HG03135 (cell line): ENCODE data around the gene NOVA2.
A peak's percentile ranks its signal among the peaks of the same experiment; 100 is the strongest.

Source experiments
- ATAC-seq: cut with Tn5 transposase; IDR thresholded peaks from one replicate; pipeline ENCODE4 v1.9.1; 2021; ENCODE audit warnings: mild to moderate bottlenecking, moderate library complexity; ENCODE audit not compliant: unreplicated experiment

Gene NOVA2

DNA sequence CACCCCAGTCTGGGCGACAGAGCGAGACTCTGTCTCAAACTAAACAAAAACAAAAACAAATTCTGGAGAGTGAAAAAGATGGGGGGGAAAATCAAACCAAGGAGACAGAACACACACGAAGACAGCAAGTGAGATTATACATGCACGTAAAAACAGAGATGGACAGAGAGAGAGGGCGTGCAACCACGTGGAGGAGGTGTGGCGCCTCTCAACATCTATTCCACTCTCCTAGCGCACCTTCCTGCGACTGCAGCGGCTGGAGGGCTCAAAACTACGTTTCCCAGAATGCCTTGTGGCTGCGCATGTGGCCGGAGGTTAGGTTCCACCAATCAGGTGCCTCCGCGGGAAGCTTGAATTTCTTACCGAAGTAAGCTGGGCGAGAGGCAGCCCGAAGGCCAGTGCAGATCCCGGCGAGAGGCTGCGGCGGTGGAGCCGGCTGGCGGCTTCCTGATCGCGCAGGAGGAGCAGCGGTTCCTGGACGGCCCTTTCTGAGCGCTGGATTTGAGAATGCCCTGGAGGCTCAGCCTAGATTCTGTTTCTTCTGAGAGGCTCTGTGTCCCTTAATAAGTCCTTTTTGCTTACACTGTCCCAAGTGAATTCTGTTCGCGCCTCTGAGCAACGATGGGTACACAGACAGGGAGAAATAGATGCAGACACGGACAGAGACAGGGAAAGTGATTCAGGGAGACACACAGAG lies 46.0 kb downstream of the NOVA2 start:
- ATAC-seq = peak; percentile 74

DNA sequence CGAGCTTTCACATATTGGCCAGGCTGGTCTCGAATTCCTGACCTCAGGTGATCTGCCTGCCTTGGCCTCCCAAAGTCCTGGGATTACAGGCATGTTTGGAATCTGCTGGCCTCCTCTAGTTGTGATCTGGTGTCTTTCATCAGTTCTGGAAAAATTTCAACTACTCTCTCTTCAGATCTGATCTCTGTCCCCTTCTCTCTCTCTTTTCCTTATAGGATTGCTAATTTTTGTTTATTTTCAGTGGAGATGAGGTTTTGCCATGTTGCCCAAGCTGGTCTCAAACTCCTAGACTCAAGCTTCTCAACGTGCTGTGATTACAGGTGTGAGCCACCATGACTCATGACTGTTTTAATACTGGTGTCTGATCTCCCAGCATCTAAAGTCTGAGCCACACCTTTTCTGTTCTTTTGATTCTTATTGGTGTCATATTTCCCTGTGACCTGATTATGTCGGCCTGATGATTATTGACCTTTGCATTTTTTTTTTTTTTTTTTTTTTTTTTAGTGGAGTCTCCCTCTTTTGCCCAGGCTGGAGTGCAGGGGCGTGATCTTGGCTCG lies 48.7 kb downstream of the NOVA2 start:
- ATAC-seq = no peak

DNA sequence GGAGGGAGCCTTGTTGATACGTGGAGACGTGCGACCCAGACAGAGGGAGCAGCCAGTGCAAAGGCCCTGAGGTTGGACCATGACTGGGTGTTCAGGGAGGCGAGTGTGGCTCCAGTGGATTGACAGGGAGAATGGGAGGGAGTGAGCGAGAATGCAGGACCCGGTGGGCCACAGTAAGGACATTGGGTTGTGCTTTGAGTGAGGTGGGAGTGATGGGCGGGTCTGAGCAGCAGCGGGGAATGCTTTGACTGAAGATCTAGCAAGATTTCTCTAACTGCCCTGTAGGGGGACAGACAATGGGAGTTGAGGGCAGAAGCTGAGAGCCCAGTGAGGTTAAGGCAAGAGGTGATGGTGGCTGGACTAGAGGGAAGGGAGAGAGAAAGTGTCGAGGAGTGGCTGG lies 51.4 kb downstream of the NOVA2 start:
- ATAC-seq = no peak

DNA sequence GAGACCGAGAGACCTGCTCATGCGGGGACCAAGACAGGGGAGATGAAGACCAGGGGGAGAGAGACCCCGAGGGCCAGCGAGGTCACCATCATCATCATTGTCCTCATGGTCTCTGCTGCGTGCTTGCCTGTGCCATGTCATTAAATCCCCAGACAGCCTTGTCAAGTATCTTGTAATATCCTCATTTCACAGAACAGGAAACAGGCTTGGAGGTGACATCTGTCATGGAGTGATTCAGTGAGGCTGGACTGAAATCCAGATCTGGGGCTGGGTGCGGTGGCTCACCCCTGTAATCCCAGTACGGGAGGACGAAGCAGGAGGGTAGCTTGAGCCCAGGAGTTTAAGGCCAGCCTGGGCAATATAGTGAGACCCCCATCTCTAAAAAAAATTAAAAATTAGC lies 53.2 kb downstream of the NOVA2 start:
- ATAC-seq = no peak

DNA sequence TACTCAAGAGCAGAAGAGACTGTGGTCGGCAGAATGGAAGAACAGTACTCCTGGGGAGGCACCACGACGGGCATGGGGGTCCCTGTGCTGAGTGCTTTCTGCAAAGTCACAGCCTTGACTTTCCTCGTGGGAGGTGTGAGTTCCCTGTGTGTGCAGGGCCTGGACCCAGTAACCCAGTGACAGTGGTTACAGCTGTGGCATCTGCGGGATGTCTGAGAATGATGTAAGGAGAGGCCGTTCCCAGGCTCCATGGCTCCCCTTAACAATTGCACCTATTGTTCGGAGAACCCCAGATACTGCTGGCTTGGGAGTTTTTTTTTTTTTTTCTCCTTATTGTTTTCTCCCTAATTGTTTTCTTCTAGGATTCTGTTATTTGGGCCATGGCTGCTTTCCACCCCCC lies 54.0 kb downstream of the NOVA2 start:
- no peak for ATAC-seq

DNA sequence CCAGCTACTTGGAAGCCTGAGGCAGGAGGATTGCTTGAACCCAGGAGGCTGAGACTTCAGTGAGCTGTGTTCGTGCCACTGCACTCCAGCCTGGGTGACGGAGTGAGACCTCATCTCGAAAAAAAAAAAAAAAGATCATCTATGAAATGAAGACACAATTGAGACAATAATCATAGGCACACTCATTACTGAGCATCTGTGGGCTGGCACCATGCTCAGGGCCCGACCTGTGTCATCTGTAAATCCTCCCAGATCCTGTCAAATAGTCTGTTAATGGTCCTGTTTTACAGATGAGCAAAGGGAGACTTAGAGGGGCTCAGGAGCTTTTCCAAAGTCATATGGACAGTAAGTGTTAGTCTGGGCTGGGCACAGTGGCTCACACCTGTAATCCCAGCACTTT lies 54.9 kb downstream of the NOVA2 start:
- no peak for ATAC-seq

DNA sequence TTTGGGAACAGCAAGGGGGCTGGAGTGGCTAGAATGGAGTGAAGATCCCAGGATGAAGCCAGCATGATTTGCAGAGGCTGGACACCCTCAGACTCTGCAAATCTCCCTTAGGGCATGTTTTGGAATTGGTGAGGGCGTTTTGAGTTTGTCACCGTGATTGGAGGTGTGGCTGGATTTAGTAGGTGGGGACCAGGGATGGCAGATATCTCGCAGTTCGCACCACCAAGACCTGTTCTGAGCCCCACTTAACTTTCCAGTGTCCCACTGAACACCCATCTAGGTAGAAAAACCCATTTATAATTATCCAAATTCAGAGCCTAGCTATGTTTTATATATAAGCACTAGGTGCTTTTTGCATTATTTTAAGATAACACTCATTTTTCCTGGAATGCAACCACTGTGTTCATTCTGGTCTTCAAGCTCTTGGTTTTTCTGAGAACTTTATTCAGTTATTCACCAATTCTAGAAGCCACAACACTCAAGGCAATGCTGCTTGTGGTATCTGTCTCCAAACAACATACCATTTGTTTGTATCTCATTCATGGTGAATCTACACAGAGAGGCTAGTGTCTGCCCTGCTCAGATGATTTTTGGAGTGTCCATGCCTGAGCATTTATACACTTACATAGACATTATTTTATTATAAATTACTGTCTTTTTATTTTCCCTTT lies 56.1 kb downstream of the NOVA2 start:
- no peak for ATAC-seq

DNA sequence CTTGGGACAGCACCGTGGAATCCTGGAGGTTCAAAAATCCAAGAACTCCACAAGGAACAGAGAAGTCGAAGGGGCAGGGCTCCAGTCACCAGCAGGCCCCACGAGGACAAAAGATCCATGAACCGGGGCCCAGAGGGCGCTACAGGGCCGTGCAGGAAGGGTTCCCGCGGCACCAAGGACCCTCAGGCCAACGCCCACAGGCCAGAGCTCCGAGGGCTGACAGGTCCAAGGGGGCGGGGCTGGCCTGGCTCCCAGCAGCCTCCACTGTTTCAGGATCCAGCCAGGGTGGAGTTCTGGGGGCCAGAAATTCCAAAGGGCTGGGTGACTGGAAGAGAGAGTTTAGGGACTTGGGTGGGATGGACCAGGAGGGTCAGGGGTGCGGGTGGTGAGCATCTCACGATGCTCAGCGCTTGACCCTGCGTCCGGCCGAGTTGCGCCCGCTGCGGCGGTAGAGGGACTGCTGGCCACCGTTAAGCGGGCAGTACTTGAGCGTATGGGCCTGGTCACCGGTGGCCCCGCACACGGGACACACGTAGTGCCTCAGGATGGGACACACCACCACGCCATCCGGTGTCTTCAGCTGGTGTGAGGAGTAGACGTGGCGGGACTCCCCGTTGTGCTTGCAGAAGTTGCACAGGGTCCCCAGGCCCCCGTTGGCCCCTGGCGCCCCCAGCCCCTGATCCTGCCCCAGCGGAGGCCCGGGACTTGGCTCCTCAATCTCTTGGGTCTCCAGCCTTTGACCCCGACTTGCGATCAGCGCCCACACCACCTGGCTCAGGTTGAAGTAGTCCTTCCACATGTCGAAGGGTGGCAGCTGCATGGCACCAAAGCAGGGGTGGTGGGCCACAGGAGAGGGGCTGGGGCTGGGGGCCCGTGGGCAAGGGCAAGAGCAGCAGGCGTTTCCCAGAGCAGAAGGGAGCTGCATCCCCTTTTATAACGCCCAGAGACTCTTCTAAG lies 59.5 kb downstream of the NOVA2 start, which contains the start of gene NANOS2:
Gene NANOS2, minus strand, starts transcription at position 905 of the 957 bp plus-strand sequence. Its CDS starts 85 bp downstream, at position 820.
- ATAC-seq = no peak

DNA sequence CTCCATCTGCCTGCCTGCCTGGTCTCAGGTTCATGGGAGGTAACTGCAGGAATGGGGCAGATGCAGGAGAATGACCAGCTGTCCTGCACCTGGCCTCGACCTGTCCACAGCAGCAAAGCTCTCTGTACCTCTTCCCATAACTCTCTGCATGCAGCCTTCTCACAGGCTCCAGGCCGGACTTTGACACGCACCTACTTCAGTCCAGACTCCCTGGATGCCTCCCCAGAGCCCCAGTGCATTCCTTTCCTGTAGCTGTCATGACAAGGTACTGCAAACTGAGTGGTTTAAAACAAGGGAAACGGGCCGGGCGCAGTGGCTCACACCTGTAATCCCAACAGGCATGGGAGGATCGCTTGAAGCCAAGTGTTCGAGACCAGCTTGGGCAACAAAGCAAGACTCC lies 62.4 kb downstream of the NOVA2 start:
- ATAC-seq = no peak

DNA sequence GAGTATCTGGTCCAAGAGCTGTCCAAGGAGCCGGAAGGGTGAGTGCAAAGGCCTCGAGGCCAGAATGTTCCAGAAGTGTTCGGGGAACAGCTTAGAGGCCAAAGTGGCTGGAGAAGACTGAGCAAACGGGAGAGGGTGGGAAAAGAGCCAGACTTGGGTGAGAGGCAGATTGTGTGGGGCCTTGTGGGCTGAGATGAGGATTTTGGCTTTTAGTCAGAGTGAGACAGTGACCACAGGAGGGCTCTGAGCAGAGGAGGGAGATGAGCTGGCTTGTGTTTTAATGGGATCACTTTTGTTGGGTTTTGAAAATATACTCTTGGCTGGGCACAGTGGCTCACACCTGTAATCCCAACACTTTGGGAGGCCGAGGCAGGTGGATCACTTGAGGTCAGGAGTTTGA lies 64.7 kb downstream of the NOVA2 start:
- no peak for ATAC-seq

DNA sequence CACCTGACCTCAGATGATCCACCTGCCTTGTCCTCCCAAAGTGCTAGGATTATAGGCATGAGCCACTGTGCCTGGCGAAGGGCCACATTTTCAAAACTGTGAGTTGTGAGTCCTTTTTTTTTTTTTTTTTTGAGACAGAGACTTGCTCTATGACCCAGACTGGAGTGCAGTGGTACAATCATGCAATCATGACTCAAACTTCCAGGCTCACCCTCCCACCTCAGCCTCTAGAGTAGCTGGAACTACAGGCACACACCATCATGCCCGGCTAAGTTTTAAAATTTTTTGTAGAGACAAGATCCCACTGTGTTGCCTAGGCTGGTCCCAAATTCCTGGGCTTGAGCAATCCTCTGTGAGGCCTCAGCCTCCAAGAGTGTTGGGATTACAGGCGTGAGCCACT lies 67.4 kb downstream of the NOVA2 start:
- ATAC-seq = no peak

DNA sequence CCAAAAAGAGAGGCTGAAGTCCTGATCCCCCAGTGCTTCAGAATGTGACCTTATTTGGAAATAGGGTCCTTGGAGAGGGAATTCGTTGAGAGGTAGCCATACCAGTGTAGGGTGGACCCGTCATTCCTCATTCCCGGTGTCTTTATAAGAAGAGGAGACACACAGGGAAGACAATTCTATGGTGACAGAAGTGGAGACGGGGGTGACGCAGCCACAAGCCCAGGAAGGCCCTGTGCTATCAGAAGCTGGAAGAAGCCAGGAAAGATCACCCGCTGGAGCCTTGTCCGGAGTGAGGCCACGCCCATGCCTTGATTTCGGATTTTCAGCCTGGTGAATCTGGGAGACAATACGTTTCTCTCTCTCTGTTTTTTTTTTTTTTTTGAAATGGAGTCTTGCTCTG lies 68.7 kb downstream of the NOVA2 start:
- no peak for ATAC-seq

DNA sequence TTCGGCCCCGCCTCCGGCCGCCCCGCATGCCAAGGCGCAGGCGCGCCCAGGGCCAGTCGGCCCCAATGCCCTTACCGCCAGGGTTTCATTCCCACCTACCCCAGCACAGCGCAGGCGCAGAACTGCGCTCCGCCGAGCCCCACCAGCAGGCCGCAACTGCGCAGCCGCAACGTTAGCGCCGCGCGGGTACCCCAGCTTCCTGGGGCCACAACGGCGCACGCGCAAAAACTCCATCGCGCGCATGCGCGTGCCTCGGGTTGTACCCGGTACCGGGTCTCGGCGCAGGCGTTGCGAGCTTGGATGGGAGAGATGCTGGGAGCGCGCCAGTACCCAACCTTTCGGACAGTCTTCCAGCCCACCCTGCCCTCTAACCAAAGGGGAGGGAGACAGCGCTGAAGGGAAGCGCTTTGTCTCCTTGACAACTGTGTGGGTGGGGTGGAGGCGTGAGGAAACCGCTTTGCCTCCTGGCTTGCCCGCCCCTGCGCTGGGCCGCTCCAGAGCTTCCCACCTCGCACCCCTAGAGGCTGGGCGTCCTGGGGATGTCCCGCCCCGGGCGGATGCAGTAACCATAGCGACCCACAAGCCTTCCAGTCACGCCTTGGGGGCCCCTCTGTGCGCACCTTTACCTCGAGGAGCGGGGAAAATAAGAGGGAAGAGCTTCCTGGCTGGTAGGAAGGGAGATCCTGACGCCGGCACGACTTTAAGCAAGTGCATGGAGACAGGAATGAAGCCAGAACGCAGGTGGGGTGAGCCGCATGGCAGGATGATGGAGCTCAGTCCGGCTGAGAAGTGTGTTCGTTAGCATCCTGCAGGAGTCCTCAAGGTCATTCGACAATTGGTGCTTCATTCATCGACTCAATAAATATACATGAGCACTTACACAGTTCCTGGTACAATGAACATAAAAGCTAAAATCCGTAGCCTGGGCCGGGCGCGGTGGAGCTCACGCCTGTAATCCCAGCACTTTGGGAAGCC lies 70.7 kb downstream of the NOVA2 start:
- peak; percentile 78 for ATAC-seq

DNA sequence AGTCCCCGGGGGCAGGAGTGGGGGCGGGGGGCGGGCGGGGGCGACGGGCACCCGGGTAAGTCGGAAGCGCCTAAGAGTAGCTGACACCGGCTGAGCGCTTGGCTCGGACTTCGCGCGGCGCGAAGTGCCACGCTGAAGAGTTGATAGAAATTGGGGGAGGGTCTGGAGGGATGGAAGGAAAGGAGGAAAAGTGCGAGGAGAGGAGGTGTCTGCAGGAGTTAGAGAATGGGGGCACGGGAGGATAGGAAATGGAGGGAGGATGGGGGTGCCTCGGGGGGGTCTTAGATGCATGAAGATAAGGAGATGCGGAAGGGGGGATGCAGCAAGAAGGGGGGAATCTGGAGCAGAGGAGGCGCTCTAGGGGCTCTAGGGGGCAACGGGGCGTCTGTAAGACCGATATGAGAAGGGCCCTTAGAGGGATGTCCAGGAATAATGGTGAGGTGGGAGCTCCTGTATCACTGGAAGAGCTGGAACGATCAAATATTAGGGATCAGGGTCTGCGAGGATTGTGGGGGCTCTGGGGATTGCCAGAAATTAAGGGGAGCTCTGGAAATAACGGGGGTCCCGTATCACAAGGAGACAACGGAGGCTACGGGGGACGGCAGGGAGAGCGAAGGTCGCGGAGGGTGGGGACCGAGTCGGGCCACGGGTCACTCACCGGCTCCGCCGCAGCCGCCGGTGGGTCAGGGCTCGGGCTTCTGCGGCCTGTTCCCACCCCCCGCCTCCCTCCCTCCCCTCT lies 71.6 kb downstream of the NOVA2 start, which contains the start of gene MYPOP:
Gene MYPOP, minus strand, starts transcription at position 702 of the 739 bp plus-strand sequence. CDS start 840 bp downstream, outside the sequence.
- no peak for ATAC-seq

DNA sequence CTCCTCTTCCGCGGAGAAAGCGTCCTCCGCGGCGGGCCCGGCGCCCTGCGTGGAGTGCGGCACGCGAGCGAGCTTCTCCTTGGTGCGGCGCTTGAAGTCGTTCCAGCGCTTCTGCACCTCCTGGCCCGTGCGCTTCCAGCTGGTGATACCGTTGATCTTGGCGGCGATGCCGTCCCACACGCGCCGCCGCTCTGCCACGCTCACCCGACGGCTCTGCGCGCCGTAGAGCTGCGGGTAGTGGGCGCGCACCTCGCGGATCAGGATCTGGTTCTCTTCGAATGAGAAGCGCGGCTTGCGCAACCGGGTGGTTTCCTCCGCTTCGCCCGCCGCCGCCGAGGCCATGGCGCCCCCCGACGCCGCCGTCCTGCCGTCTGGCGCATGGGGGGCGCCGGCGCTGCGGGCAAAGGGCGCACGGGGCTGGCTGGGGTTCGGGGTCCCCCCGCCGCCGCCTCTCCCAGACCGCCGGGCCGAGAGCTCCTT lies 72.2 kb downstream of the NOVA2 start:
- no peak for ATAC-seq

DNA sequence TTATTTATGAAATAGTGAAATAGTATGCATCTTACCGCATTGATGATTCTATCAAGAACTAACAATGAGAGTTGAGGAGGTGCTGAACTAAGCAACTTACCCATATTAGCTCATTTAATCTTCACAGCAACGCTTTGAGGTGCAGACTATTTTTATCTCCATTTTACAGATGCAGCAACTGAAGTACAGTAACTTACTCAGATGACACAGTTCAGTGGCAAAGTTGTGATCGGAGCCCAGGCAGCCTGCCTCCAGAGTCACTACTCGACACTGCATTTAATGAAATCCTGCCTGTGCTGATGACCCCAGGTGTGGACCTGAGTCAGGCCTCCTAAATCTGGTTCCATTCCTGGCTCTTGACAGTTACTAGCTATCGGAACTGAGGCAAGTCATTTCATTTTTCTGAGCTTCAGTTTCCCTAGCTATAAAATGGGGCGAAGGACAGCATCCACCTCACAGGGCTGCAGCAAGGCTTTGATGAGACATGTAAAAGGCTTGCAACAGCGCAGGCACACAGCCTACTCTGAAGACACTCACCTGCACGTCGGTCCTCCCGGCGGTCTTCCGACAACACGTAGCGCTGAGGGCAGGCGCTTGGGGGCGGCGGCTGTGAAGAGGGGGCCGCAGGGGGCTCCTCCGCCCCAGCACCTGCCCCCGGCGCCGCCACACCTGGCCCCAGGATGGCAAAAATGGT lies 72.8 kb downstream of the NOVA2 start:
- no peak for ATAC-seq

DNA sequence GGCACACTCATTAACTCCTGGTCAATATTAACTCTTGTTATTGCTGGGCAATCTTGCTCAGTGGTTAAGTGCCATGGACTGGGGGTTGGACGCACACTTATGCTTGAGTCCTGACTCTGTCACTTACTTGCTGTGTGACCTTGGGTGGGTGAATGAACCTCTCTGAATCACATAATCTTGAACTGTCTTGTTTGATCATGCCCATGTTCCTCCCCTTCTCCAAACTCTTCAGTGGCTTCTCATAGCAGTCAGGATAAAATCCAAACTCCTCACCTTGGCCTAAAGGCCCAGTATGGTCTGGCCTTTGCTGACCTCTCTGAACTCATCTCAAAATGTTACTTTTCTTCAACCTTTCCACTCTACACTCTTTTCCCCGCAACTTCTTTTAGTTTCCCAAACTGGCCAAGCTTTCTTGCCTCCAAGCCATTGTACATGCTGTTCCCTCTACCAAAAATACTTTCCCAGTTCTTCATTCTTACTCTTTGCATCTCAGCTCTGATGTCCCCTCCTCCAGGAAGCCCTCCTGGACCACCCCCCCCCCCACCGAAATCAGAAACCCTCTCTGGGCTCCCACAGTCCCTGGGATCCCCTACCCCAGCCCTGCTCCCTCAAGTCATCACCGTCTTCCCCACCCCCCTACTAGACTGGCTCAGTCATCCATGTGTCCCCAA lies 73.6 kb downstream of the NOVA2 start:
- no peak for ATAC-seq

DNA sequence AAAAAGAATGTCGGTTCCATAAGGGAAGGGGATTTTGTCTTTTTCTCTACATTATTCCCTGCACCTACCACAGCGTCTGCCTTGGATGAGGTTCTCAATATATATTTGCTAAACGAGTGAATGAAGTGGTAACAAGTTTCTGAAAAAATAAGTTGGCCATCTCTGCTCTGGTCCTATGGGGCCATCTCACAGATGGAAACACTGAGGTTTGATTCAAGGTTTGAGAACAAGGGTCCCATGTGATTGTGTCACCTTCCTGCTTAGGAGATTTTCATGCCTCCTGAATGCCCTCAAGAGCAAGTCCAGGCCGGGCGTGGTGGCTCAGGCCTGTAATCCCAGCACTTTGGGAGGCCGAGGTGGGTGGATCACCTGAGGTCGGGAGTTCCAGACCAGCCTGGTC lies 74.4 kb downstream of the NOVA2 start:
- no peak for ATAC-seq
